Measurements from ENCODE around the gene CHKA. TPM values are rescaled to one million over a fixed set of nuclear protein-coding genes. Genes with fewer than 3 reads are reported as not detected.

Gene CHKA
- total and polyA plus RNA-seq, 9 of the 15 experiments (the other 6 are each of a cell fraction or from before 2014, with no cell fraction given) = 3.6 to 37.0 (median 30.2) TPM

GRCh38 chr11:68008381-68009337 lies 112.5 kb downstream of the CHKA start (continued):
- no peak for TF ChIP-seq MXD1 (CRISPR knock-in tag; IDR thresholded peaks at IDR 0.05; ENCODE audit: borderline replicate concordance, poor library complexity, severe bottlenecking)
- TF ChIP-seq PRMT5 (CRISPR knock-in tag; IDR thresholded peaks at IDR 0.05) = no peak
- no peak for TF ChIP-seq ARID4B (CRISPR knock-in tag; IDR thresholded peaks at IDR 0.05)
- no peak for TF ChIP-seq FOXM1 (IDR thresholded peaks at IDR 0.05; ENCODE audit: low read depth)
- TF ChIP-seq FOXM1 (CRISPR knock-in tag; IDR thresholded peaks at IDR 0.05; ENCODE audit: low read depth) = no peak
- no peak for TF ChIP-seq FOSL1 (tag; conservative IDR thresholded peaks at IDR 0.05)
- no peak for TF ChIP-seq GTF2F1 (IDR thresholded peaks at IDR 0.05; ENCODE audit: low read depth, low read length)
- TF ChIP-seq ZNF12 (CRISPR knock-in tag; IDR thresholded peaks at IDR 0.05) = no peak
- no peak for TF ChIP-seq ZBTB2 (IDR thresholded peaks at IDR 0.05)
- TF ChIP-seq CXXC5 (CRISPR knock-in tag; IDR thresholded peaks at IDR 0.05) = no peak
- no peak for TF ChIP-seq SRSF7 (optimal IDR thresholded peaks at IDR 0.05; ENCODE audit: low read depth, low read length)
- 0 out of 2 replicates have a peak, but pooled peaks have one; percentile 3 for TF ChIP-seq NR2C2 (CRISPR knock-in tag; IDR thresholded peaks at IDR 0.05)
- TF ChIP-seq NR2C2 (tag; IDR thresholded peaks at IDR 0.05) = no peak
- TF ChIP-seq TFAP4 (CRISPR knock-in tag; IDR thresholded peaks at IDR 0.05; ENCODE audit: borderline replicate concordance) = 0 out of 2 replicates have a peak, but pooled peaks have one; percentile 31
- no peak for TF ChIP-seq ATF6 (CRISPR knock-in tag; IDR thresholded peaks at IDR 0.05)
